Body of pancreas (tissue), 4 donors: Measurements from ENCODE around the gene EIF3B.

Source experiments
- CTCF ChIP-seq, 7 experiments: fragments of 450-650 bp in 4 of 7; fragments of 200-600 bp in 3 of 7; sonication (generic) in 3 of 7; IDR thresholded peaks; one replicate each; pipeline ENCODE4 v1.5.1; 2016 to 2019; ENCODE audit warnings: antibody characterized with exemption in 7 of 7
- POLR2A ChIP-seq, 3 donors: fragments of 450-650 bp; IDR thresholded peaks; one replicate each; pipeline ENCODE4 v1.6.1; 2016; ENCODE audit warnings: antibody characterized with exemption in 3 of 3, mild to moderate bottlenecking in 2 of 3

- TF ChIP-seq POLR2A (IDR thresholded peaks at IDR 0.05): no peak
- TF ChIP-seq CTCF (IDR thresholded peaks at IDR 0.05): no peak
Observed at GRCh38 chr7:2306688-2307087, 47.9 kb upstream of the EIF3B start.
